Dedifferentiated amniotic fluid mesenchymal stem cell (primary cell): ENCODE results near the gene TMEM175.
"Not testable (repeated sequence)": the region's sequence is repeated elsewhere in the genome, so short reads cannot be mapped to it uniquely, and the experiment has no call there.

Experiments
- DNase-seq: peaks from one replicate; pipeline ENCODE4 v3.0.0-alpha.2; 2016; ENCODE audit errors: extremely low spot score

TMEM175 gene

DNA sequence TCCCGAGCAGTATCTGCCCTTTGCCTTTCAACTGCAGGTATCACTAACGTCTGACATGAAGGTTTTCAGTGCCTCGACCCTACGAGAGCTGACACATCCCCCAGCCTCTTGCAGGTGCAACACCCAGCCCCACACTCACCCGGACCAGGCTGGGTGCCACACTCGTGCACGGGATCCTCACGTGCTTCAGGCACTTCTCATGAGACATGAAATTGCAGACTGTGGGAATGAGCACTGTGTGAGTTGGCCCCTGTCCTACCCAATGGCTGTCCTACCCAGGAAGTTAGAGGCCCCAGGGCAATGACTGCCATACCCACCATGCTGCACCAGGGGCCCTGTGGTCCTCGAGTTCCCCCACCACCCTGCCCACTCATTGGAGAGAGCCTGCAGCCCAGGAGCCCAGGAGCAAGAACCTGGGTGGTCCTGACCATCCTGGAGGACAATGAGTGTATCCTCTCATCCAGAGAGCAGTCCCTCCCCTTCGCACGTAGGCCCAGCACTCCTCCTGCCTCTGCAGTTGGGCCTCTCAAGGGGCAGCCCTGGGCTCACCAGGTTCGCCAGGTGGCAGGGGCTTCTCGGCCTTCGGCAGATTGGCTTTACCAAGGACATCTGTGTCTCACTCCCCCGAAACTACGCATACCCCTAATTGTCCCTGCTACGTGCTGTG is 38.7 kb downstream of the TMEM175 start:
- DNase-seq, result no peak

DNA sequence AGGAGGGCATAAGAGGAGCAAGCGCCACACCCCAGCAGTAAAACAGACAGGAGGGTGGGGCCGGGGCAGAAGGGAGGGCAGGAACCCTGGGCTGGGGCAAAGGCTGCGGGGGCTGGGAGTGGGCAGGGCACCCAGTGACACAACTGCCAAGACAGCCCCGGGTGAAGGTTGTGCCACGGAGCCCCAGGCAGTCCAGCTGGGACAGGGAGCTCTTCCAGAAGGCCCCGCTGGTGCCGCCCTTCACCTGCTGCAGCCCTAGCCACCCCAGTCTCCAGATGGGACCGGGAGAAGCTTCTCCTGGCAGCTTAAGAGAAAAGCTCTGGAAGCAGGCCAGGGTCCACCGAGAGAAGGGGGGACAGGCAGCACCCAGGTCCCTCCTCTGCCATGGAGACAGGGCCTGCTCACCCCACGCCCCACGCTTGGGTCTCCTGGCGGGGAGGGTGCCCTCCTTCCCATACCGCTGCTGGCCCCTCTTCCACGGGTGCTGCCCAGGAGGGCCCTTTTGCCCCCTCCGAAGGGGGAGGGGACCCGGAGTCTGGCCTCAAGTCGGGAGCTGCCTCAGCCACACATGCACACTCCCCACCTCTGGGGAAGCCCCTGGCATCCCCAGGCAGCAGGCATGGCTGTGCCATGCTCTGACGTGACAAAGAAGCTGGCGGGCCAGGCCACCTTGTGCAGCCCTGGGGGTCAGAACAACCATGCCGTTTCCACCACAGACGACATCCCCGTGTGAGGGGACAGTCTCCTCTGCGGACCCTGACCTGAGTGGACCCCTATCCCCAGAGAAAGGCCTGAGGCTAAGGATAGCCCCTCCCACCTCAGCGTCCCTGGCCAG is 39.6 kb downstream of the TMEM175 start:
- no peak for DNase-seq

DNA sequence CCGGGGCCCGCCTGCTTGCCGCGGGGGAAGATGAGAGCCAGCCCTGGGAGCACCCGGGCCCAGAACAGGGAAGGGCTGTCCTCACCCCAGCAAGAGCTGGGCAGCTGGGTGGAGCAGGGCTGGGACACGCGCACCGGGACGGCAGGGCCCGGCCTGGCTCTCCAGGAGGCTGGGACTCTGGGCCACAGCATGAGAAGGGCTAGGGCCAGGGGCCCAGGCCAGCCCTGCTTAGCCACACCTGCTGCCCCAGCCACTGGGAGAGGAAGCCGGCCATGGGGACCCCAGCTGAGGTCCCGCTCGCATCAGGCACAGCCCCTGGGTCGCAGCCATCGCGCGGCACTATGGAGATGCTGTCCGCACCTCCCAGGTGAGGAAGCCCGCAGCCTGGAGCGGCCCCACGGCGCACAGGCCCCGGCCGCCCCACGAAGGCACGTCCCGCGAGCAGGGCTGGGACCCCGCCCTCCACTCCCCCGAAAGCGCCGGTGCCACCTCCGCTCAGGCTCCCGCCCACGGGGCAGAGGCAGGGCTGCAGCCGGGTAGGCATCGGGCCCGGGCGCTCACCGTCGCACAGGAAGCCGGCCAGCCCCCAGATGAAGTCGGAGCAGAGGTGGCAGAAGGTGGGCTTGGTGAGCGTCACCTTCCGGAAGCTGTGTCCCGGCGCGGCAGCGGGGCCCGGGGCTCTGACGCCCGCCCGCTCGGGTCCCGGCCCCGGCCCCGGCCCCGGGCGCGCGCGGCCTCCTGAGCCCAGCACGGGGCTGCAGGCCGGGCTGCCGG is 40.6 kb downstream of the TMEM175 start:
- no peak for DNase-seq

DNA sequence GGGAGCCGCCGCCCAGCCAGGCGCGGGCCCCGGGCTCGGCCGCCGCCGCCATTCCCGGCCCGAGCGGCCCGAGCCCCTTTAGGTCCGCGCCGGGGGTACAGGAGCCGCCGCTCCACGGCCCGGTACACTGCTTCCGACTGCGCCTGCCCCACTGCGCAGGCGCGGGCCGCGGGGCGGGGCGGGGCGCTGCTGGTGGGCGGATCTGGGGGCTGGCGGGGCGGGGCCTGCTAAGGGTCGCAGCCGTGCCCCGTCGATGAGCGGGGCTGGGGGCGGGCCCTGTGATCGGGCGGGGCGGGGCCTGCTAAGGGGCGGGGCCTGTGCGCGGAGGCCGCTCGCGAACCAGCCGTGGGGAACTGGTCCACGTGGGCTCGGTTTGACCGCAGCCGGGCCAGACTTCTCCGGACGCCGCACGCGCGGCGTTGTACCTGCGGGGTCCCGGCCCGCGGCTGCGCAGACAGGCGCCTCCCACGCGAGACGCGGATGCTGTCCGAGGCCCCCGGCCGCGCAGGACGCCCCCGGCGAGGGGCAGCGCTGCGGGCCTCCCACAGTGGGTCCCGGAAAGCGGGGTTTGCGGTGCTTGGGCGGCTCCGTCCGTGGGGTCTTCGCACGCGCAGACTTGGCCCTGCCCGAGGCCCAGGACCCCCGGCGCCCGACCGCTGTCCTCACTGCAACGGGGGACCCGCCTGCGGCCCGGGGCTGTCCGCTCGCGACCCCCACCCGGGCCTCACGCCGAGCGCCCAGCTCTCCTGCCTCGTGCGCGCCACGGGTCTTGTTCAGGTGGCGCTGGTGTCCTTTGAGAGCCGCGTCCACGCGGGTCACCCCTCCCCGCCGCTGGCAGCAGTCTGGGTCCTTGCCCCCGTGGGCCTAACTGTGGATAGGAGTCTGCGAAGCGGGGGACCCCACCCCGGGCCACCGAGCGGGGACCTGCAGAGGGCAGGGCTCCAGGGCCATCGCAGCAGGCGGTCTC is 41.5 kb downstream of the TMEM175 start, which contains the start of gene DGKQ:
TSS of gene DGKQ (minus strand) at position 139 of the 967 bp plus-strand sequence. CDS start at position 52, 87 bp downstream.
- peak; percentile 74 for DNase-seq

DNA sequence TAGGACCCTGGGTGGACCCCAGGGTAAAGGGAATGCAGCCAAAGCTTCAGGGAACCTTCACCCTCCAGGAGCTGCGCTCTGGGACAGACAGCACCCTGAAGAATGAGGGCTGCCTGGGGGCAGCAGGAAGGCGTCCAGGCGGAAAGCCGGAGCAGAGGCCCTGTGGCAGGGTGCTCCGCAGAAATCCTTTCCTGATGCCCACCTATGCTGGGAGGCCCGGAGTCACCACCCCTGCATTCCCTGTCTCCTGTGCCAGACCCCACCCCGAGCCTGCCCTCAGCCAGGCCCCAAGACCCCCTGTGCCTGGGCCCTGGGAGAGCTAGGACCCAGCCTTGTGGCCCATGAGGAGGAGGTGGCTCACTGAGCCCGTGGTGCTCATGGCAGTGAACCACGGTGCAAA is 42.4 kb downstream of the TMEM175 start:
- no peak for DNase-seq

DNA sequence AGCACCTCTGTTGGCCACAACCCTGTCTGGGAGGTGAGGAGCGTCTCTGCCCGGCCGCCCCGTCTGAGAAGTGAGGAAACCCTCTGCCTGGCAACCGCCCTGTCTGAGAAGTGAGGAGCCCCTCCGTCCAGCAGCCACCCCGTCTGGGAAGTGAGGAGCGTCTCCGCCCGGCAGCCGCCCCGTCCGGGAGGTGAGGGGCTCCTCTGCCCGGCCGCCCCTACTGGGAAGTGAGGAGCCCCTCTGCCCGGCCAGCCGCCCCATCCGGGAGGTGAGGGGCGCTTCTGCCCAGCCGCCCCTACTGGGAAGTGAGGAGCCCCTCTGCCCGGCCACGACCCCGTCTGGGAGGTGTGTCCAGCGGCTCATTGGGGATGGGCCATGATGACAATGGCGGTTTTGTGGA is 43.8 kb downstream of the TMEM175 start:
- DNase-seq, result not testable (repeated sequence)

DNA sequence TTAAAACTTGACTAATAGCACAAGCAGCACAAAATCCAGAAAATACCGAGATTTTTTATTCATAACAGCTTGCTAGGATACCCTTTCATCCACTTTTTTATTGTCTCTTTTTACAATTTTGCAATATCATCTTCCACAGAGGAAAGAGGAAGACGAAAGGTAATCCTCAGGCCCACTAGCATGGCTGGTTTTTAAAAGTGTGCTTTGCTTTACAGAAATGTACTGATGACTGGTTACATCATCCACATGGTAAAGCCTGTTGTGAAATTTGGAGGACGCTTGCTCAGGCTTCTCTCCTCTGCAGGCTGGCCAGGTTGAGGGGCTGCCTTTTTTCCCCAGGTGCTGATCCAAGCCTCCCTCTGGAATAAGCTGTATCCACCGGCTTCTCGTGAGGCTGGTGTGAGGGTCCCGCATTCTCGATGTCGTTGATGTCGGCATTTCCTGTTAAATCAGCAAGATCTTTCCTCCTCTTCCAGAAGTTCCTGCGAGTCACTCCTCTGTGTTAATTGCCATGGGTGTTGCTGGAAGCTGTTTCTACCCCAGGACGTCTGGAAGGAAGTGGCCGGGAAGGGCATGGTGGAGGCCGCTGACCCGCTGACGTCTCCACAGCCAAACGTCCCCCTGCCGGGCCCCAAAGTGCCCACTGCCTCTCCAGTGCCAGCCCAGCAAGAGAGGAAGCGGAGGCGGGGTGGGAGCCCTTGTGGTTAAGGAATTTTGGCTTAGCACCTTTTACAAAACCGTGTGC is 46.9 kb downstream of the TMEM175 start:
- peak; percentile 39 for DNase-seq

DNA sequence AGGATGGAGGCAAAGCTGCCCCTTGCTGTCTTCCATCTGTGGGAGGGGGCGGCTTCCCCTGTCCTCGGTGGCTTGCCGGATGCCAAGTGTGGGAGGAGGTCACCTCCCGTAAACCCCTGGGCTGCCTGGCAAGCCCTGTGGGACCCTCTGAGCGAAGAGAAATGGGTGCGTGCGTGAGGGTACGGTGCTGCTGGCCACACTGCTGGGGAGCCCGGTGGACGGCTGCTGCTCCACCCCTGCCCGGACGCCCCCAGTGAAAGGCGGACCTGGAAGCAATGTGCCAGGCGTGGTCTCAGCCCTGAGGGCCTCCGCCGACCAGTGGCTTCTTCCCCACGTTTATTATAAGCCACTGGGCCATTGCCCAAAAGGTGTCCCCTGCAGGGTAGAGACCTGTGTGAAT is 50.0 kb downstream of the TMEM175 start:
- DNase-seq, result no peak

DNA sequence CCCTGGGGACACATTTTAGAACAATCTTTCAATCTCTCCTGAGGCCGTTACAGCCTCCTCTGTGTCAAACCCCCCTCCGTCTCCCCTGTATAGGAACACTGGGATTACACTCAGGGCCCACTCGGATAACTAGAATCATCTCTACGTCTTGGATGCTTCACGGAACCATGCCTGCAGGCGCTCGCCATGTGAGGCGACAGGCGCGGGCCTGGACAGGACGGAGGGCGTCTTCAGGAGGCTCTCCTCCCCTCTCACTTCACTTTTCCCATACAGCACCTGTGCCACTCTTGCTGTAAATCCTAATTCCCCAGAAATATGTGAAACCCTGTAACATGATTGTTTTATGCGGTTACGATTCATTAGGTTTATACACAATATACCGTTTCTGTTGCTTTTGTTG is 50.6 kb downstream of the TMEM175 start:
- DNase-seq, result no peak

DNA sequence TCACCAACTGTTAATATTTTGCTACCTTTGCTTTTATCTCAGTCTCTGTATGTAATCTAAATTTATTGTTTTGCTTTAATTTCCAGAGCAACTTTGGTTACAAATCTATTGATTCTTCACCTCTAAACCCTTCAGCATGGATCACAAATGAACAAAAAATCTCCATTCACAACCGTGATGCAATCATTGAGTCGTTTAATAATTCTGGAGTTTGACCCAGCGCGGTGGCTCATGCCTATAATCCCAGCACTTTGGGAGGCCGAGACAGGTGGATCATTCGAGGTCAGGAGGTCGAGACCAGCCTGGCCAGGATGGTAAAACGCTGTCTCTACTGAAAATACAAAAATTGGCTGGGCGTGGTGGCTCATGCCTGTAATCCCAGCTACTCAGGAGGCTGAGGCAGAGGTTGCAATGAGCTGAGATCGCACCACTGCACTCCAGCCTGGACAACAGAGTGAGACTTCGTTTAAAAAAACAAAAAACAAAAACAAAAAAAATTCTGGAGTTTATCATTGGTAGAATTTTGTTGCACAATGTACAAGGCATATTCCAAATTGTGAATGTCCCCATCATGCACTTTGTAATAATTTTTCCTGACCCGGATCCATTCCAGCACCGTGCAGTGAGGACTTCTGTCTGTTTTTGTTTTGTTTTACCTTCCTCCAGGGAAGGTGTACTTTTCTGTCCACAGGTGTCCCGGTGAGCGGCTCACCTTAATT is 52.2 kb downstream of the TMEM175 start:
- DNase-seq, result no peak

DNA sequence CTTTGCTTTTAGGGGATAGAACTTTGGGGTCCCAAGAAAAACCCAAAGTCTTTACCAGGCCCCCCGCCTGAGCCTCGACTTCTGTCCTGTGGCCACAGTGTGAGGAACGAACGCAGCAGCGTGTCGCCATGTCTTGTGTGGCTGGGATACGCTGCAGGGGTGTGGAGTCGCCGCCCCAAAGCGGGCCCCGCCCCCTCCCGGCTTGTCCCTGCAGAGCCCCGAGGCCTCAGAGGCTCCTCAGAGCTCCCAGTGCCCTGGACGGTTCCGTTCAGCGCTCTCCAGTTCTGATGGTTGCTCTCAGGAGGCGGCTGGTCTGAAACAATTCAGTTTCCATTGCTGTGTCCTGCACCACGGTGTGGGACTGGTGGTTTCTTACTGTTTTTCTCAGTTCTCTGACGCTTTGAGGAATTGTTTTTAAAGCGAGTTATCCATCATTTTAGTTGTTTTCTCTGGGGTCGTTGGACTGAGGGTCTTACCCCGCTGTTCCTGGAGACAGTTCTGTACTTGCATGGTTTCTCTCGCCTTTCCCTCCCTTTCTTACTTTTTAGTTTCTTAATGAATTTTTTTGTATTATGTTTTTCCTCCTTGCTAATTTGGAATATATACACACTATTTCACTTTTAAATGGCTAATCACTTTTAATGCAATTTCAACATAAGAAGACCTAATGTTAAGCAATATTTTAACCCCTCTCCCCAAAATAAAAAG is 53.0 kb downstream of the TMEM175 start:
- no peak for DNase-seq

DNA sequence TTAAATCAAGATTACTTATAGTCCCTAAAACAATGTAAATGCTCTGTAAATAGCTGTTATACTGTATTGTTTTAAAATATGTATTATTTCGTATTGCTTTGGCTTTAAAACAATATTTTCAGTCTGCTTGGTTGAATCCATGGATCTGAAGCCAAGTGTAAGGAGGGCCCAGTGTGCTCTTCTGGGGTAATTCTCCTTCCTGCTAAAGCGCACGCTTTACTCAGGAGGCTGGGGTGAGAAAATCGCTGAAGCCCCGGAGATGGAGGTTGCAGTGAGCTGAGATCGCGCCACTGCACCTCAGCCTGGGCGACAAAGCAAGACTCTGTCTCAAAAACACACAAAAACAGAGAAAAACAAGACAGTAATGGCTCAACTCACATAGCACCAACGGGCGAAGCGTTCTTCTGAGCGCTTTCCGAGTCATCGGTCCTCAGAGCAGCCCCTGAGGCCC is 54.2 kb downstream of the TMEM175 start:
- DNase-seq, result no peak

DNA sequence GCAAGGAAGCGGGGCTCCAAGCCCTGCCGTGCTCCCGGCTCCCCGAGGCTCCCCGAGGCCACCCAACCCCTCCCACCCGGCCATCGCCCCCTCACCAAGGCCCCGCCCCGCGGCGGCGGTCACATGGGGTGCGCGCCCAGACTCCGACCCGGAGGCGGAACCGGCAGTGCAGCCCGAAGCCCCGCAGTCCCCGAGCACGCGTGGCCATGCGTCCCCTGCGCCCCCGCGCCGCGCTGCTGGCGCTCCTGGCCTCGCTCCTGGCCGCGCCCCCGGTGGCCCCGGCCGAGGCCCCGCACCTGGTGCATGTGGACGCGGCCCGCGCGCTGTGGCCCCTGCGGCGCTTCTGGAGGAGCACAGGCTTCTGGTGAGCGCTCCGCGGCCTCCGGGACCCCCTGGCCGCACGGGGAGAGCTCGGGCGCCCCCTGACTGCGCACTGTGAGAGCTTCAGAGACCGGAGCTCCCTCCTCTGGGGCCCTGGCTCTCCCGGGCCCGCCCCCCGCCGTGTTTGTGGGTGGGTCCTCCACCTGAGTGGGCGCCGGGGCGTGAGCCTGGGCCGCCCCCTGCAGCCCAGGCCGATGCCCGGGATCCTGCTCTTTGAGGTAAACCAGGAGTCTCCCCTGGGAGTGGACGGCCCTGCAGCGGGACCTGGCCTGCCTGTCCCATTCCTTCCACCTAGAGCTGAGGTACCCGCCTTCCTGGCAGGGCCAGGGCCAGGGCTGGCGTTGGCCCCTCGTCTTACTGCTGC is 54.8 kb downstream of the TMEM175 start, which contains the start of gene IDUA:
TSS of gene IDUA (plus strand) at position 166 of the 745 bp plus-strand sequence. CDS start at position 207, 41 bp downstream.
- DNase-seq, result peak; percentile 42

DNA sequence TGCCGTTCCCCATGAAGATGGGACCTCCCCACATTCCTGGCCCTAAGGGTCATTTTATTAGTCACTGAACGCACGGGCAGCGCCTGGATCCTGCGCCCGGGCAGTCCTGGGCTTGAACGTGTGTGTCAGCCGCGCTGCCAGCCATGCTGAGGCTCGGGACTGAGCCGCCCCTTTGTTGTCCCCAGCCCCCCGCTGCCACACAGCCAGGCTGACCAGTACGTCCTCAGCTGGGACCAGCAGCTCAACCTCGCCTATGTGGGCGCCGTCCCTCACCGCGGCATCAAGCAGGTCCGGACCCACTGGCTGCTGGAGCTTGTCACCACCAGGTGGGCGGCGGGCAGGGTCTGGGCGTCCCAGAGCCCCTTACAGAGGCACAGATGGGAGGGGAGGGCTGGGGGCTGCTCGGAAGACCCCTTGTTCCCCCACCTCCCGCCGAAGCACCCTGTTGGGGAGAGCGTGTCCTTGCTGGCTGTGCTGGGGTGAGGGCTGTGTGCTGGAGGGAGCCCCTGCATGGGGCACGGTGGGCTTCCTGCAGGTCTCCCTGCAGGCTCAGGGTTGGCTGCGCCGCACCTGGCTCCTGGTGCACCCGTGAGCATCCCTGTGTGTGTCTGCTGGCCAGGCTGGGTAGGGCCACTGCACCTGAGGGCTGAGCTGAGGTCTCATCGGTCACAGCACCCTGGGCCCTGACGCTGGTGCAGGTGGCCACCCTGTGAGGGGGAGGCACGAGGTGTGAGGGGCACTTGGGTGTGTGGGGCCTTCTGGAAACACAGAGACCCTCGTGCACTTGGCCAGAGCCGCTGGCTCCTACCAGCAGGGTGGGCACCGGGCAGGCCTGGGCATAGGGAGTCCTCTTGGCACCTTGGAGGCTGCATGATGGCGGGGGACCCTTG is 55.6 kb downstream of the TMEM175 start:
- DNase-seq, result no peak

DNA sequence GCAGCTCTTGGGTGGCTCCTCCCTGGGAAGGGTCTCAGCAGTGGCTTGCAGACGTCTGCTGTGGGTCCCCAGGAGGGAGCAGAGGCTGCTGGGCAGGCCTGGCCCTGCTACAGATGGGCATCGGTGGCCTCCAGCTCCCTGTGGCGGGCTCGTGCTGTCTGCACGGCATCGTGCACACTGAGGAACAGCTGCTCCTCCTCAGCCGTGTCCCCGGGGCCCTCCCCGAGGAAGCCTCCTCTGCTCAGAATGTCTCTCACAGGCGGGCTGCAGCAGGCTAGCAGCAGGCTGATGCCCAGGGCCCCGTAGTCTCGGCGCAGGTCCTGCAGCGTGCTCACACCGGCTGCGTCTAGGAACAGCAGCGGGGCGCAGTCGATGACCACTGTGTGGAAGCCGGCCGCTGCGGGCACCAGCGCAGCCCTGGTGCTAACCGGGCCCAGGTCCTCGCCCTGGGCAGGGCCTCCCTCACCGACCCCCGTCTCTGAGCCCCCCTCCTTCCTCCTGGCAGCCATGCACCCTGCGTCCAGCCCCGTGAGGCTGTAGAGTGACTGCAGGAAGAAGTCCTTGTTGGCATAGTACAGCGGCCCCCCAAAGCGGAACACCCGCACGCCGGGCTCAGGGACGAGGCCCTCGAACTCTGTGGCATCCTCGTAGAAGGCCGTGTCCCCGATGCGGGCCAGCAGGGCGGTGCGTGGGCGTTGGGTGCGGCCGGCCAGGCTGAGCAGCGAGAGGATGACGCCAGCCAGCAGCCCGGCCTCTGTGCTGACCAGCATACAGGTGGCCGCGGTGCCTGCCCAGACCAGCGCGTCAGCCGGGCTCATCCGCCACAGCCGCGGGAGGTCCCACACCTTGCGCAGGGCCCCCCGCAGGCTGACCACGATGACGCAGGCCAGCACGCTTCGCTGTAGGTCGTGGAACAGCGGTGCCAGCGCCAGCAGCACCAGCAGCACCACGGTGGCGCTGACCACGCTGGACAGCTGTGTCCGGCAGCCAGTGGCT is 56.8 kb downstream of the TMEM175 start:
- no peak for DNase-seq
